ENCODE measurements around the gene B4GALT5. TPM values are rescaled to one million over a fixed set of nuclear protein-coding genes. Genes with fewer than 3 reads are reported as not detected.

The B4GALT5 gene
- polyA plus RNA-seq, 1 donor (not counting 4 experiments of a cell fraction or from before 2014, with no cell fraction given), result 23.5 TPM

DNA sequence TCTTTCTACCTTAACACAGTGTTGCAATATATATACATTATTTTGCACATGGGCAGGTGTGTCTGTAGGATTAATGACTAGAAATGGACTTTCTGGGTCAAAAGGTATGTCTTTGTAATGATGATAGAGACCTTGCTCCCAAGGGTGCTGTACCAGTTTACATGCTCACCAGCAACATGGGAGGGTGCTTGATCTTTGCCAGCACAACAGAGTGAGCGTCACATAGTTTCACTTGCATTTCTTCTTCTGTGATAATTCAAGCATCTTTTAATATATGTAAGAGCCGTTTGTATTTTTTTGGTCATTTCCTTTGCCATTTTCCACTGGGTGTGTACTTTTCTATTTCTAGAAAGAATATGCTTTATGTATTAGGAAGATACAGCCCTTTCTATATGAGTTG lies 23.6 kb upstream of the B4GALT5 start:
- TF ChIP-seq, protein P1, sequence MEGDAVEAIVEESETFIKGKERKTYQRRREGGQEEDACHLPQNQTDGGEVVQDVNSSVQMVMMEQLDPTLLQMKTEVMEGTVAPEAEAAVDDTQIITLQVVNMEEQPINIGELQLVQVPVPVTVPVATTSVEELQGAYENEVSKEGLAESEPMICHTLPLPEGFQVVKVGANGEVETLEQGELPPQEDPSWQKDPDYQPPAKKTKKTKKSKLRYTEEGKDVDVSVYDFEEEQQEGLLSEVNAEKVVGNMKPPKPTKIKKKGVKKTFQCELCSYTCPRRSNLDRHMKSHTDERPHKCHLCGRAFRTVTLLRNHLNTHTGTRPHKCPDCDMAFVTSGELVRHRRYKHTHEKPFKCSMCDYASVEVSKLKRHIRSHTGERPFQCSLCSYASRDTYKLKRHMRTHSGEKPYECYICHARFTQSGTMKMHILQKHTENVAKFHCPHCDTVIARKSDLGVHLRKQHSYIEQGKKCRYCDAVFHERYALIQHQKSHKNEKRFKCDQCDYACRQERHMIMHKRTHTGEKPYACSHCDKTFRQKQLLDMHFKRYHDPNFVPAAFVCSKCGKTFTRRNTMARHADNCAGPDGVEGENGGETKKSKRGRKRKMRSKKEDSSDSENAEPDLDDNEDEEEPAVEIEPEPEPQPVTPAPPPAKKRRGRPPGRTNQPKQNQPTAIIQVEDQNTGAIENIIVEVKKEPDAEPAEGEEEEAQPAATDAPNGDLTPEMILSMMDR (optimal IDR thresholded peaks at IDR 0.05 in 1 of 3, IDR thresholded peaks at IDR 0.05 in 1 of 3, conservative IDR thresholded peaks at IDR 0.05 in 1 of 3; ENCODE audit: extremely low read depth in 1 of 3, insufficient read depth in 2 of 3, low read length in 3 of 3), result no peak
- TF ChIP-seq EZH2 (IDR thresholded peaks at IDR 0.05; ENCODE audit: low read length), result no peak

DNA sequence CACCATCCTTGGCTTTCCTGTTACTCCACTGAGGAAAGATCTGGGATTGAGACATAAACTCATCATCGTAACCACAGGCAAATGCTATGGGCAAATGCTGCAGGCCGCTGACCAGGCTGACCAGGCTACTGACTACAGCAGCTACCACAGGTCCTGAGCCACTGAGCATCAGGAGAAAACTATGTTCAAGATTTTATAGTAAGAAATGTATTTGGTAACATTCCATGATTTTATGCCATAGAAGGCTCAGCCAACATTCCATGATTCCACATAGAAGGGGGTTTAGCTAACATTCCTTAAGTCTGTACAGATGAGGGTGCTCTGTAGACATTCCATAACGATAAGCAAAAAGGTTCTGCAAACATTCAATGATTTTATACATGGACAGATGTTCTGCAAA lies 16.1 kb upstream of the B4GALT5 start:
- Histone ChIP-seq H3K79me2 (ENCODE audit: control insufficient read depth, insufficient read depth, low read length) (no peaks in the 10 kb centered on the region), H3K36me3 (ENCODE audit: control insufficient read depth in 2 of 2, extremely low read depth in 1 of 2, insufficient read depth in 2 of 2, low read length in 2 of 2) (no peaks in the 10 kb centered on the region), H3K4me2 (ENCODE audit: control insufficient read depth, extremely low read depth, insufficient read depth, low read depth, low read length) (no peak overlapping the region), H2AFZ (ENCODE audit: control insufficient read depth, low read length) (no peak overlapping the region), H3K9me1 (ENCODE audit: control insufficient read depth, extremely low read depth, insufficient read depth, low read length) (no peaks in the 10 kb centered on the region), H3K27ac (ENCODE audit: control insufficient read depth, insufficient read depth, low read length) (no peak overlapping the region), H3K4me1 (ENCODE audit: control insufficient read depth, extremely low read depth, insufficient read depth, low read length) (no peaks in the 10 kb centered on the region), H3K9me3 (ENCODE audit: control insufficient read depth, low read depth, low read length) (no peaks in the 10 kb centered on the region), H3K27me3 (ENCODE audit: control insufficient read depth, extremely low read depth, insufficient read depth, low read length) (no peaks in the 10 kb centered on the region), H3K9ac (ENCODE audit: control insufficient read depth, extremely low read depth, insufficient read depth, low read length) (no peak overlapping the region), H4K20me1 (ENCODE audit: control insufficient read depth, extremely low read depth, insufficient read depth, low read length) (no peaks in the 10 kb centered on the region), H3K4me3 (ENCODE audit: control insufficient read depth in 2 of 3, extremely low read depth in 1 of 3, insufficient read depth in 2 of 3, low read depth in 1 of 3, low read length in 3 of 3) (no peak overlapping the region)
- dilution Hi-C loops (cut with MboI; ENCODE audit: extremely low pct_ligation_motif_present, low sequenced_read_pairs), result no loop called here
- DNase-seq (ENCODE audit: low read depth, low spot score) (no peak), FAIRE-seq (no peak)
- TF ChIP-seq, protein P1 (optimal IDR thresholded peaks at IDR 0.05 in 1 of 3, IDR thresholded peaks at IDR 0.05 in 1 of 3, conservative IDR thresholded peaks at IDR 0.05 in 1 of 3; ENCODE audit: extremely low read depth in 1 of 3, insufficient read depth in 2 of 3, low read length in 3 of 3), result no peak
- TF ChIP-seq EZH2 (IDR thresholded peaks at IDR 0.05; ENCODE audit: low read length), result no peak

More for the DNA sequence above, 23.6 kb upstream of the B4GALT5 start:
- DNase-seq (ENCODE audit: low read depth, low spot score), result no peak
- Histone ChIP-seq H3K4me1 (ENCODE audit: control insufficient read depth, extremely low read depth, insufficient read depth, low read length) (no peaks in the 10 kb centered on the region), H3K9ac (ENCODE audit: control insufficient read depth, extremely low read depth, insufficient read depth, low read length) (no peak overlapping the region), H3K4me2 (ENCODE audit: control insufficient read depth, extremely low read depth, insufficient read depth, low read depth, low read length) (no peak overlapping the region), H3K36me3 (ENCODE audit: control insufficient read depth in 2 of 2, extremely low read depth in 1 of 2, insufficient read depth in 2 of 2, low read length in 2 of 2) (no peaks in the 10 kb centered on the region), H4K20me1 (ENCODE audit: control insufficient read depth, extremely low read depth, insufficient read depth, low read length) (no peaks in the 10 kb centered on the region), H3K9me3 (ENCODE audit: control insufficient read depth, low read depth, low read length) (no peaks in the 10 kb centered on the region), H3K79me2 (ENCODE audit: control insufficient read depth, insufficient read depth, low read length) (no peaks in the 10 kb centered on the region), H3K27me3 (ENCODE audit: control insufficient read depth, extremely low read depth, insufficient read depth, low read length) (no peaks in the 10 kb centered on the region), H3K27ac (ENCODE audit: control insufficient read depth, insufficient read depth, low read length) (no peak overlapping the region), H3K4me3 (ENCODE audit: control insufficient read depth in 2 of 3, extremely low read depth in 1 of 3, insufficient read depth in 2 of 3, low read depth in 1 of 3, low read length in 3 of 3) (no peak overlapping the region), H3K9me1 (ENCODE audit: control insufficient read depth, extremely low read depth, insufficient read depth, low read length) (no peaks in the 10 kb centered on the region), H2AFZ (ENCODE audit: control insufficient read depth, low read length) (no peak overlapping the region)
- FAIRE-seq, result no peak
- dilution Hi-C loops (cut with MboI; ENCODE audit: extremely low pct_ligation_motif_present, low sequenced_read_pairs), result no loop called here
